Measurements from ENCODE around the gene ESPN.

ESPN gene

DNA sequence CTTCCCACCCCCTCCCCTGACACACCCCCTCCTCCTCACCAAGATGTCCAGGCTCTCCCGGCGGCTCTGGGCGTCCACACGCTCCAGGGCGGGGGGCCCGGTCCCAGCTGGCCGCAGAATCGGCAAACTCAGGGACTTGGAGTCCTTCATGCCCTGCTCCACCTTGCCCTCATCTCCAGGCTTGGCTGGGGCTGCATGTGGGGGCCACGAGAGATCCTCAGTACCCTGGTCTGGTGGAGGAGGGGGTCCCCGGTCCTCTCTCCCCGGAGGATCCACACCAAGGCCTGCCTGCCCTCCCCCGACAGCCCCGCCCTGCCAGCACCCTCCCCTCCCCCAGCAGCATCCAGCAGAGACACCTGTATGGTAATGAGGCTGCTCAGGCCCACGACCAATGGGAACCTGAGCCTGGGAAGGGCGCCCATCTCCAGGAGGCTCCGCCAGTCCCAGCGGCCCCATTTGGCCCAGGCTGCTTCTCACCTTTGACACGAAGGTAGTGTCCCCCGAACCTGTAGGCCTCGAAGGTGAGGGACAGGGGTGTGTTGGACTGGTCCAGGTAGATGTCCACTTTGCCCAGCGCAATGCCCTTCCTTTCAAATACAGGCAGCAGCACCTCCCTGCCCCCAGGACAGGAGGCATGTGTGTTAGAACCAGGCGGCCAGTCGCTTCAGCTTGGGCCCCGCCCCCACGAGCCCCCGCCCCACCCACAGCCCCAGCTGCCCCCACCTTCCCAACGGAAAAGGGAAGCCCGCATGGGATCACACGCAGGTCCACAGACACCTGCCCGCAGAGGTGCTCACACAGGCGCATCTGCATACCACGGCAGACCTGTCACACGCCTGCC is 49.6 kb downstream of the ESPN start:
- Histone ChIP-seq H3K4me3 (no peak overlapping the region), H3K27me3 (ENCODE audit: low read depth) (no peaks in the 10 kb centered on the region), H3K9me3 (no peaks in the 10 kb centered on the region), H3K4me1 (no peaks in the 10 kb centered on the region), H3K36me3 (replicated peaks) (no peaks in the 10 kb centered on the region; the same call in 1 of the 2 replicates)
- DNase-seq (ENCODE audit: low spot score in 2 of 2), result no peak
- in situ Hi-C loops (cut with MboI; ENCODE audit: low sequenced_read_pairs), result loop anchor here (10.0 kb wide), 2 partner anchors 219 to 751 kb away; no protein-coding TSS in a partner anchor

DNA sequence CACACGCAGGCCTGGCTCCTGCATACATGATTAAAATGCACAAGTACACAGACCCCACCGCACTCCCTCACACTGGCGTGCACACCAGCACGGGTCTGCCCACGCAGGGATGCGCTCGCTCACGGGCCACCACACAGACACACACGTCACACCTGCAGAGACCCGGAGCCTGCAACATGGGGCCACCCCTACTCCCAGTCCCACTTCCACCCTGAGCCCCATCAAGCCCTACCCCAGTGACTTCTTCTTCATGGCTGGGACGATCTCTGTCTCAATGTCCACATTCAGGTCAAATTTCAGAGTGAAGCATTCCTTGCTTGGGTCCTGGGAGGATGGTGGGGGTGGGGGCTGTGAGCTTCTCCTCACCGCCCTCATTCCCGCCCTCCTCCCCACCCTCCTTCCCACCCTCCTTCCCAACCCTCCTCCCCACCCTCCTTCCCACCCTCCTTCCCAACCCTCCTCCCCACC is 50.3 kb downstream of the ESPN start:
- in situ Hi-C loops (cut with MboI; ENCODE audit: low sequenced_read_pairs), result loop anchor here (10.0 kb wide), 2 partner anchors 220 to 750 kb away; no protein-coding TSS in a partner anchor
- no peak for DNase-seq (ENCODE audit: low spot score in 2 of 2)
- Histone ChIP-seq H3K4me3 (no peak overlapping the region), H3K27me3 (ENCODE audit: low read depth) (no peaks in the 10 kb centered on the region), H3K4me1 (no peaks in the 10 kb centered on the region), H3K9me3 (no peaks in the 10 kb centered on the region), H3K36me3 (replicated peaks) (no peaks in the 10 kb centered on the region; the same call in 1 of the 2 replicates)

DNA sequence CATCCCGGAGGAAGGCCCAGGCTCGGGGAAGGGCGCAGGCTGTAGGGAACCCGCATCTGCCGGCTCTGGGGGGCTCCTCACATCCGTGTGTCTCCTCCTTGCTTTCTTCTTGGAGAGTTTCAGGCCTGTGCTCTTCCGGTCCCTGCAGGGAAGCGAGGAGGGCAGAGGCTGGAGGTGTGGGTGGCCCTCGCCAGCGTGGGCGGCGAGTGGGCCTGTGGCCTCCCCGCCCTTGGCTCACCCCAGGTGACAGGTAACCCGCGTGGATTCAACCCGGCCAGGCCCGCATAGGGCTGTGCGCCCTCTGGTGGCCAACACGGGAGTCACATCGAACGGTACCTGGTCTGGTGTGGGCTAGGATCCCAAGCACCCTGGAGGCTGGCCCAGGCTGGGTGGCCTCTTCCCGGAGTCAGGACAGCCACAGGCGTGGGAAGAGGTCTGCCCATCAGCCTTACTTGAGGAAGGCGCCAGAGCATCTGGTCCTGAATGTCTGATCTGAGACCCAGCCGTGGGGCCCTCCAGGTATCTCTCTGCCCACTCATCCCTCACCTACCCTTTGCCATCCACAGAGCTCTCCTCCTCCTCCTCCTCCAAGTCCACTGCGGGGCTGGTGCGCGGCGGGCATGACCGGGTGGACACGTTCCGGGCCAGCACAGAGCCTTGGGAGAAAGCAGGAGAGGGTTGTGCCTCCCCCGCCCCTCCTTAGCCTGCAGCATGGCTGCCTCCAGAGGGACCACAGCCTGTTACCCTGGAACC is 51.0 kb downstream of the ESPN start:
- Histone ChIP-seq H3K9me3 (no peaks in the 10 kb centered on the region), H3K4me3 (no peak overlapping the region), H3K27me3 (ENCODE audit: low read depth) (no peaks in the 10 kb centered on the region), H3K36me3 (replicated peaks) (no peaks in the 10 kb centered on the region; the same call in 1 of the 2 replicates), H3K4me1 (no peaks in the 10 kb centered on the region)
- in situ Hi-C loops (cut with MboI; ENCODE audit: low sequenced_read_pairs), result loop anchor here (10.0 kb wide), 2 partner anchors 221 to 749 kb away; no protein-coding TSS in a partner anchor
- DNase-seq (ENCODE audit: low spot score in 2 of 2), result peak; percentile 13 to 79

DNA sequence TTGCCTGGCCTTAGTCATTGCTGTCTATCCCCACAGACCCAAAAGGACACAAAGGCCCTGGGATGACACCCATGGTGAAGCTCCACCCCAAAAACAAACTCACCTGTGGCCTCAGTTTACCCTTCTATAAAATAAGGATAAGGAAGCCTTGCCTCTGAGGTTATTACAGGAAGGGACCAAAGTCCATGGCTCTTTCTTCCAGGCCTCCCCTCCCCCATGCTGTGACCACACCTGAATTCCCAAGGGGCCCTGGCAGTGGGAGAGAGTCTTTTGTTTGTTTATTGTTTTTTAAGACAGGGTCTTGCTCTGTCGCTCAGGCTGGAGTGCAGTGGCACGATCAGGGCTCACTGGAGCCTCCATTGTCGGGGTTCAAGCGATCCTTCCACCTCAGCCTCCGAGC is 51.9 kb downstream of the ESPN start:
- no peaks in the 10 kb centered on the region for H3K9me3 ChIP-seq
- no peaks in the 10 kb centered on the region for H3K27me3 ChIP-seq (ENCODE audit: low read depth)
- no peaks in the 10 kb centered on the region for H3K4me1 ChIP-seq
- no peaks in the 10 kb centered on the region; the same call in 1 of the 2 replicates for H3K36me3 ChIP-seq (replicated peaks)
- H3K4me3 ChIP-seq, result no peak overlapping the region
- DNase-seq (ENCODE audit: low spot score in 2 of 2), result no peak
- in situ Hi-C loops (cut with MboI; ENCODE audit: low sequenced_read_pairs), result loop anchor here (10.0 kb wide), 2 partner anchors 222 to 748 kb away; no protein-coding TSS in a partner anchor

DNA sequence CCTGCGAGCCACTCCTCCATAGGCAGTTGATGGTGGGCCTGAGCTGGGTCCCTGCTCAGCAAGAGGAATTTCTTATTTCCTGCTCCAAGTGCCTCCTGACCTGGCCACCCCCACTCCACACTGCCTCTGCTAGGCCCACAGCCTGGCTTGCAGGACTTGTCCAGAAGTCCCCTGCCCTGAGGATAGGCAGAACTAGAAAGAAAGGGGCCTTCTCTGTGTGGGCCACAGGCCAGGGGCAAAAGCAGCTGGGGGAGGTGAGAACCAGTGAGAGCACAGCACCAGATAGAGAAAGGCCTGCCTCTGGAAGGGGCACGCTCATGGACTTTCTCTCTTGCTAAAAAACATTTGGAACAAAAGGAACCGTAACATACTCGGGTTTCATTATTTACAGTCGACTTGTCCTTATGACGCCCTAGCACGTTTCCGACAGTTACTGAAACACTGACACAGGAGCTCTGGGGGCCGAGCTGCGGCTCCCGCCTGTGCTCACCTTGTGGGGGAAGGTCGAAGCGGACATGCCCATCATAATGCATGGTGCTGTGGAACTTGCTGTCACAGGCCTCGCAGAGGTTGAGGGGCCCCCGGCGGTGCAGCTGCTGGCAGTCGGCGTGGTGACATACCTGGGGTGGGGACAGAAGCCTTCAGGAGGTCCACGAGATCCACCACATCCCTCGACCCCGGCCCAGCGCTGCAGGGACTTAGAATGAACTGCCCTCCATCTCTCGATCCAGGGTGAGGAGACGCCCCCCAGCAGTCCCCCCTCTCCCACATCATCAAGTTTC is 52.7 kb downstream of the ESPN start:
- in situ Hi-C loops (cut with MboI; ENCODE audit: low sequenced_read_pairs), result loop anchor here (10.0 kb wide), 2 partner anchors 222 to 748 kb away; no protein-coding TSS in a partner anchor
- Histone ChIP-seq H3K9me3 (no peaks in the 10 kb centered on the region), H3K4me3 (no peak overlapping the region), H3K27me3 (ENCODE audit: low read depth) (no peaks in the 10 kb centered on the region), H3K36me3 (replicated peaks) (no peaks in the 10 kb centered on the region; the same call in 1 of the 2 replicates), H3K4me1 (no peaks in the 10 kb centered on the region)
- no peak for DNase-seq (ENCODE audit: low spot score in 2 of 2)

DNA sequence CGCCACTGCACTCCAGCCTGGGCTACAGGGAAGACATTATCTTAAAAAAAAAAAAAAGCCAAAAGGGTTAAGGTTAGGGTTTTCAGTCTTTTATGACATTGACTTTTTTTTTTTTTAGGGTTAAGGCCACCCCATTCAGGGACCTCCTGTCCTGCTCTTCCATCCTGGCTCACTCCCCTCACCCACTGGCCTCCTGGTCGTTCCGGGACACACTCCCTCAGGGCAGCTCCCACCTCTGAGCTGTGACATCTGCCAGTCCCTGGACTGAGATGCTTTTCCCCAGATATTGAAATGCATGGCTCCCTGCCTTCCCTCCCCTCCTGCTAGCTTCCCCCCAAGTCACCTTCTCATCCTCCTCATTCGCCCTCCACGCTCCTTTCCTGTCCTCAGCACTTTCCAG is 57.2 kb downstream of the ESPN start:
- in situ Hi-C loops (cut with MboI; ENCODE audit: low sequenced_read_pairs), result no loop called here
- H3K36me3 ChIP-seq (replicated peaks), result no peaks in the 10 kb centered on the region

DNA sequence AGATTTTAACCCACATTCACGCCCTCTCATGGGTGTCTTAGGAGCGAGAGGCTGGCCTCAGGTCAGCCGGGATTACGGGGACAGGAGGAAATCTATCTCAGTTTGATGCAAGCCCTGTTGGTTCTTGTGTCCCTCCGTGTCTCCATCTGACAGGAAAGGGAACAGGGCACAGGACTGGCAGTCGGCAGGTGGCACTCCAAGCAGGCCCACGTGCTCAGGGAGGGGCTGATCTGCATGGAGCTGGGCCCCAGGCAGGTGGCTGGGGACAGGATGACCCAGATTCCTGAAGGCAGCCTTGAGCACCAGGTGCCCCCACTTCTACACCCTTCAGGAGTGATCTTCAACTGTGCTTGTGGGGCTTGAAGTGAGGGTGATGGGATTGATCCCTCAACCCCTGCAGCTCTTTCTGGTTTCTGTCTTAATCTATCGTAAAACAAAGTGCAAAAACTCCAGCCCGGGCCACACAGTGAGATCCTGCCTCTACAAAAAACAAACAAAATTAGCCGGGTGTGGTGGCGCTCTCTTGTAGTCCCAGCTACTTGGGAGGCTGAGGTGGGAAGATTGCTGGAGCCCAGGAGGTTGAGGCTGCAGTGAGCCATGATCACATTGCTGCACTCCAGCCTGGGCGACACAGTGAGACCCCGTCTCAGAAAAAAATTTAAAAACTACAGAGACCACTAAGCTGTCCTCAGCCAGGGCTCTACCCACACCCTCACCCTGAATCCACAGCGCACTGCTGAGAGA is 58.6 kb downstream of the ESPN start:
- no peaks in the 10 kb centered on the region for H3K36me3 ChIP-seq (replicated peaks)

More for the DNA sequence above, 57.2 kb downstream of the ESPN start:
- no peaks in the 10 kb centered on the region for H3K9me3 ChIP-seq
- H3K4me1 ChIP-seq, result no peaks in the 10 kb centered on the region
- no peak for DNase-seq (ENCODE audit: low spot score in 2 of 2)
- peaks cover 15% of the 10 kb centered on the region for H3K27me3 ChIP-seq (ENCODE audit: low read depth)
- no peak overlapping the region for H3K4me3 ChIP-seq

DNA sequence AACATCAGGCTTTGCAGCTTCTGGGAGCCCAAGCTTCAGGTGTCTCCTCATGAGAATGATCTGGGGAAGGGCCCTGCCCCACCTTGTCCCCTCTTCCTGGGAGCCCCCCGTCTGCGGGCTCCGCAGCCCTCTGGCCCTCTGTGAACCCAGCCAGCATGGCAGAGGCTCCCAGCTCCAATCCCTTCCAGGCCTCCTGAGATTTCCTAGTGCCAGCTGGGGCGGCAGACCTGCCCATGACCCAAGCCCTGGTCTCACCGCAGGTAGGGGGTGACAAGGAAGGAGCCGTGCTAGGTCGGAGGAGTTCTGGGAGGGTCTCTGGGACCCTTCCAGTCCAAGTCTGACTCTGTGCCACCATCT is 59.2 kb downstream of the ESPN start:
- H3K4me3 ChIP-seq, result no peak overlapping the region
- H3K27me3 ChIP-seq (ENCODE audit: low read depth), result peaks cover 15% of the 10 kb centered on the region
- no peaks in the 10 kb centered on the region for H3K4me1 ChIP-seq
- in situ Hi-C loops (cut with MboI; ENCODE audit: low sequenced_read_pairs), result no loop called here
- H3K9me3 ChIP-seq, result no peaks in the 10 kb centered on the region
- no peaks in the 10 kb centered on the region for H3K36me3 ChIP-seq (replicated peaks)
- DNase-seq (ENCODE audit: low spot score in 2 of 2), result no peak

More for the DNA sequence above, 58.6 kb downstream of the ESPN start:
- H3K9me3 ChIP-seq, result no peaks in the 10 kb centered on the region
- H3K4me3 ChIP-seq, result no peak overlapping the region
- DNase-seq (ENCODE audit: low spot score in 2 of 2), result no peak
- no peaks in the 10 kb centered on the region for H3K4me1 ChIP-seq
- H3K27me3 ChIP-seq (ENCODE audit: low read depth), result peaks cover 15% of the 10 kb centered on the region
- in situ Hi-C loops (cut with MboI; ENCODE audit: low sequenced_read_pairs), result no loop called here

DNA sequence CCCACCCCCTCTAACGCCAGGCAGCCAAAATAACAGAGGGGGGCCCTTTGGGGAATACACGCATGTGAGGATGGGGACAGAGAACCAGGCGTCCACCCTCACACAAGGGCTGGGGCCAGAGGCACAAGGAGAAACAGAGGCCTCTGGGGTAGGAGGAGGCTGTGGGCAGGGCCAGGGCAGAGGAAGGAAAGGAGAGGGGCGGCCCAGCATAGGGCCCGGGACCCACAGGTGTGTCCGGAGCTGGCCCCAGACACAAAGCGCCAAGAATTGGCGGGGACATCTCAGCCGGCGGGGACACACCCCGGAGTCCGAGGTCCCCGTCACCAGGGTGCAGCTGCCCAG is 60.2 kb downstream of the ESPN start:
- DNase-seq (ENCODE audit: low spot score in 2 of 2), result no peak
- Histone ChIP-seq H3K27me3 (ENCODE audit: low read depth) (peaks cover 15% of the 10 kb centered on the region), H3K4me3 (no peak overlapping the region), H3K9me3 (no peaks in the 10 kb centered on the region), H3K36me3 (replicated peaks) (no peaks in the 10 kb centered on the region), H3K4me1 (no peaks in the 10 kb centered on the region)
- in situ Hi-C loops (cut with MboI; ENCODE audit: low sequenced_read_pairs), result no loop called here

DNA sequence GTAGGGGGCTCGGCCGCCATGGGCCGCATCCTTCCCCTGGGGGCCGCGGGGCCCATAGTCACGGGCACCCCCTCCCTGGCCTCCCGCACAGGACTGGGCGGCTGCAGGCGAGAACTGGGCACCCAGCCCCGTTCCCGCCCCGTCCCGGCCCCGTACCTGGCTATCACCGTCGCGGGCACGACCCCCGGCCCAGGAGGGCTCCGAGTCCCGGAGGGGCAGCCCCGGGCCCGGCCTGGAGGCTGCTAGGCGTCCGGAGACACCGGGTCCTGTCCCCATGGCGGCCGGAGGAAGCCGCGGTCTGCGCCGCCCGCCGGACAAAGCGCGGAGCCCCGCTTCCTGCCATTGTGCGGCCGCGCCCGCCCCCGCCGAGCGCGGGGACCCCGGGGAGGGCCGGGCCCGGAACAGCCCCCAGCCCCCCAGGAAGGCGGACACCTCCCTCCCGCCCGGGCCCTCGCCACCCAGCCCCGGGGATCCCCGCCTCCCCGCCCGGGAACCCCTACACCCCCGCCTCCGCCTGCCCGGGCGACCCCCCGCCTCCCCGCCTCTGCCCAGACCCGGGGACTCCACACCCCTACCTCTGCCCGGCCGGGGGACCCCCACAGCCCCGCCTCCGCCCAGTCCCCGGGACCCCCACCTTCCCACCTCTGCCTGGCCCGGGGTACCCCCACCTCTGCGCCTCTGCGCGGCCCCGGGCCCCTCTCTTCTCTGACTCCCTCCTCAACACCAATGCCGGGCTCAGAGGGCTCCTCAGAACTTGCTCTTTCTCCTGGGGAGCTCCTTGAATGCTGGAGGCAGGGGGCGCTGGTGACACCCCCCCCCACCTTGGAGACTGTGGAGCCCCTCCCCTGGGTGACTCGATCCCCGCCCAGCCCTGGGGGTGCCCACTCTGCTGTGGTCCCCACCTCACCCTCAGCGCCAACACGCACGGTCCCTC is 60.9 kb downstream of the ESPN start:
- Histone ChIP-seq H3K4me1 (no peaks in the 10 kb centered on the region), H3K9me3 (no peaks in the 10 kb centered on the region), H3K4me3 (no peak overlapping the region), H3K36me3 (replicated peaks) (no peaks in the 10 kb centered on the region), H3K27me3 (ENCODE audit: low read depth) (peaks cover 15% of the 10 kb centered on the region)
- in situ Hi-C loops (cut with MboI; ENCODE audit: low sequenced_read_pairs), result no loop called here
- no peak for DNase-seq (ENCODE audit: low spot score in 2 of 2)

DNA sequence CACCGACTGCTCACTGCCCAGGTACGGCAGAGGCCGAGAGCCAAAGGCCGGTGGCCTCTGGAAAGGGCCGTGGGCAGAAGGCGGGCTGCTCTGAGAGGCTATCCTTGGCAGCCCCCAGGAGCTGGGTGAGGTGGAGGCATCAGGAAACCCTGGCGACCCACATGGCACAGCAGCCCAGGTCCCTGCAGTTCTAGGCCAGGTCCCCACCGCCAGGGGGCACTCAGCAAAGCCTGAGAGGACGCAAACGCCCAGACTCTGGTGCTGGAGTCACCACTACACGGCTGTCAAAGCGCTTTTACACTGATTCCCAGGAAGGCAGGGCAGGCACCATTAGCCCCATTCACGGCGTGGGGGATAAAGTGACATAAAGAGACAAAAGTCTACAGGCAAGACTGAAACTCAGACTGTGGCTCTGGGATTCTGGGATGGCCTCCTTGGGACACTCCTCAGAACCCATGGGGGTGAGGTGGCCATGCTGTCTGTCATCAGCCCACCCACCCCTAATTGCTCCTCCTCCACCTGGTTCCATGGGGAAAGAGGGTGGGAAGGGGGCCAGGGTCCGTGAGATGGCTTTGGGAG is 61.9 kb downstream of the ESPN start:
- Histone ChIP-seq H3K36me3 (replicated peaks) (no peaks in the 10 kb centered on the region), H3K4me3 (no peak overlapping the region), H3K27me3 (ENCODE audit: low read depth) (peaks cover 15% of the 10 kb centered on the region), H3K9me3 (no peaks in the 10 kb centered on the region), H3K4me1 (peaks cover 4% of the 10 kb centered on the region; the same call in 1 of the 2 replicates)
- in situ Hi-C loops (cut with MboI; ENCODE audit: low sequenced_read_pairs), result no loop called here
- DNase-seq (ENCODE audit: low spot score in 2 of 2), result peak; percentile 63 to 92

Data from HAP-1 (cell line).